Measurements from ENCODE around the gene RNF111.

RNF111 gene

DNA sequence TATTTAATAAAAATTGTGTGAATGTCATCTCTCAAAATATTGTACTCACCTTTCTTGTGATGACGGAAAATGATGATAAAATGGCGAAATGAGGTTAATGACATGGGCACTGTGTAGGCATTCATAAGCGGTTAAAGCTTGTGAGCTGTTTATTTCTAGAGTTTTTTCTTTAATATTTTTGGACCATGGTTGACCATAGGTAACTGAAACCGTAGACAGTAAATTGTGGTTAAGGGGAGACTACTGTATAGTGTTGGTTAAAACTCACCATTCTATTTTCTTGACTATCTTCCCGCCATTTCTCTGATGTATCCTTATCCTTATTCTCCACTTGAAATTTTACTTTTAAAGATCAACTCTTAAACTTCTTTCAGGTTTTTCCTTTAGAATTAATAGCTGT lies 14.5 kb downstream of the RNF111 start:
- no peak for DNase-seq

DNA sequence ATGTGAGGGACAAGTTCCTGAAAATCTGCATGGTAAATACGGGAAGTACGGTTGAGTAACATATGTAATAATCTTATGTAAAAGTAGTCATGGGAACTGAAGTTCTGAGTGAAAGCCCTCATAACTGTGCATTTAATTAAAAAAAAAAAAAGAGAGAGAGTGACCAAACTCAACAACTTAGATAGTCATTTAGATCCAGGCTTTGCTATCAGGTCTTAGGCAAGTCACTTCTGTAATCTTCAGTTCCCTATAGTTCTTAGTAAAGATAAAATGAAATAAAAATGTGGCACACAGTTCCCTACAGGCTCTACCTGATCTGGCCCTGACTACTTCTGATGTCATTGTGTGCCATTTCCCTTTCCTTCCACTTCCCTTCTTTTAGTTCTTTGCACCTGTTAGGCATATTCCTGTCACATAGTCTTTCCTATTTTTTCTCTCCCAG lies 15.0 kb downstream of the RNF111 start:
- no peak for DNase-seq

DNA sequence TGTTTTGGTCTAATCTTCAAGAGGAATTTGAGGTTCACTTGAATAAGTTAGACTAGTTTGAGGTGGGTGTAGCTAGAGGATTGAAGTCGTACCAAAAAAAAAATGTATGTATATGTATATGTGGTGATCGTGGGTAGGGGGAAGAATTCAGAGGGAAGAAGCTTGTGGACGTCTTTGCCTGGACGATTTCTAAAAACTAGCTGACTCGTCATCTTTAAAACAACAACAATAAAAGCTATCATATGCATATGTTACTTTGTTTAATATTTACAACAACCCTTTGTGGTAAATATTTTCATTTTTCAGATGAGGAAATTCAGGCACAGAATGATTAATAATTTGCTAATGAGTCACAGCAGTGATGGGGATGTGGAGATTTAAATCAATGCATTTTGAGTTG lies 18.1 kb downstream of the RNF111 start:
- no peak for DNase-seq

DNA sequence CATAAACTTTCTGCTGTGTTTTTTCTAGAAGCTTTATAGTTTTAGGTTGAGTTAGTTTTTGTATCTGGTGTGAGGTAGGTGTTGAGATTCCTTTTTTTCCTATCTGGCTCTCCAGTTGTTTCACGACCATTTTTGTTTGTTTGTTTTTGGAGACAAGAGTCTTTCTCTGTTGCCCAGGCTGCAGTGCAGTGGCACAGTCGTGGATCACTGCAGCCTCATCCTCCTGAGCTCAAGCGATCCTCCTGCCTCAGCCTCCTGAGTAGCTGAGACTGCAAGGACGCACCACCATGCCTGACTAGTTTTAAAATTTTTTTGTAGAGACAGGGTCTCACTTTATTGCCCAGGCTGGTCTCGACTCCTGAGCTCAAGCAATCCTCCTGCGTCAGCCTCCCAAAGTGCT lies 20.6 kb downstream of the RNF111 start:
- no peak for DNase-seq

DNA sequence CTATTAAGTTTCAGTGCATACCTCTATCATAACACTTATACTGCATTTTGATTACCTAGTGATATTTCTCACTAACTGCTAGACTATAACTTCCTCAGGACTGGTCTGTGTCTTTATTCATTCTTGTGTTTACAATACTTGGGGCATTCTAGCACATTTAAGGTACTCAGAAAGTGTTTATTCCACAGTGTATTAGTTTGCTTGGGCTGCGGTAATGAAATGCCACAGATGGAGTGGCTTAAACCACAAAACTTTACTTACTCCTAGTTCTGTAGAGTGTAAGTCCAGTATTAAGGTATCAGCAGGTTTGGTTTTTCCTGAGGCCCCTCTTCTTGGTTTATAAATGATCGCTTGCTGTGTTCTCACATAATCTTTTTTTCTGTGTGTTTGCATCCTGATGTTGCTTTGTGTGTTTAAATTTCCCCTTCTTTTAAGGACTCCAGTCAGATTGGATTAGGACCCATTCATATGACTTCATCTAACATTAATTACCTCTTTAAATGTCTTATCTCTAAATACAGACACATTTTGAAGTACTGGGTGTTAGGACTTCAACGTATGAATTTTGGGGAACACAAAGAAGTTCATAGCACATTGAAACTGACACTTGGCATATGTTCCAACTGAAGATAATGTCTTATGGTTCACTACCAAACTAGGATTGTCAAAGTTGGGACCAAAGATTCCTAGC lies 23.9 kb downstream of the RNF111 start:
- no peak for DNase-seq

DNA sequence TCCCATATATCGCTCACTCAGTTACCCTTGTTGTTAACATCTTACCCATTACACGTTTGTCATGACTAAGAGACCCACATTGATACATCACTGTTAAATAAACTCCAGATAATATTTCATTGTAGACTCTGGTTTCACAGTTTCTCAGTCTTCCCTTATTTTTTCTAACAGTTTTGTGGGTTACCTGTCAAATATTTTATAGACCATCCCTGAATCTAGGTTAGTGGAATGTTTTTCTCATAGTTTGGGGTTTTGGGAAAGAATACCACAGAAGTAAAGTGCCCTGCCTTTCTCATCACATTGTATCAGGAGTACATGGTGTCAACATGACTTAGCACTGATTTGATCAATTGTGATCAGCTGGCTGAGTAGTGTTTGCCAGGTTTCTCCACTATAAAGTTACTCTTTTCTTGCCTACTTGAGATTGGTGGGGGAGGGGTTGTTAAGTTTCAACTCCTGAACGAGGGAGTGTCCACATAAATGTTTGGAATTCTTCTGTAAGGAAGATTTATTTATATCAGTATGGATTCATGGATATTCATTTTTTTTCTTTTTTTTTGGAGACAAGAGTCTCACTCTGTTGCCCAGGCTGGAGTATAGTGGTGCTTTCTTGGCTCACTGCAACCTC lies 25.9 kb downstream of the RNF111 start:
- DNase-seq, result no peak

DNA sequence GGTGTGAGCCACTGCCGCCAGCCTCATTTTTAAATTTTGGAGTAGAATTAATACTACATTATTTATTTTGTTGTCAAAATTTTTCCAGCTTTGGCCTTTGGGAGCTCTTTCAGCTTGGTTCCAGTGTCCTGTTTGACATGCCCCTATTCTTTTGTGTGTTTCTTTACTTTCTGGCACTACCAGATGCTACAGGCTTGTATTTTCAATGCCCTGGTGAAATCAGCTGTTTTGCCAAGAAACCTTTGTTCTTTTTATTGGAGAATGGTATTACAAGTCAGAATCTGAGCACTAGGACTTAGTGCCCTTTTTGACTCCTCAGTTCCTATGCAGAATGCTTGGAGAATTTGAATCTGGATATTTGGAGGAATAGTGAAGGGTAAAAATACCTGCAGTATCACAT lies 26.6 kb downstream of the RNF111 start:
- no peak for DNase-seq

DNA sequence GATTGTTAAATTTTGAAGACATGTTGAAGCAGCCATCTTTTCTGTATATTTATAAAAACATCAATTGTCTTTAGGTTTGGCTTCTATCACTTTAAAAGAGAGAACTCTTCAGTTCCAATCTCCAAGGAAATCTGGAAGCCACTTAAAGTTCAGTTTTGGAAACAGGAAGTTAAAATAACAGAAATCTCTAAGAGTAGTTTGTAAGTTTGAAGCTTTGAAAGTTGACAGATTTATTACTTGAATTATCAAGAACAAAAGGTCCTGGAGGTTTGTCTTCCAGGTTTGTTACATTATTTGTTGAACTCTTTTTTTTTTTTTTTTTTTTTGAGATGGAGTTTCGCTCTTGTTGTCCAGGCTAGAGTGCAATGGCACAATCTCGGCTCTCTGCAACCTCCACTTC lies 30.0 kb downstream of the RNF111 start:
- DNase-seq, result no peak

DNA sequence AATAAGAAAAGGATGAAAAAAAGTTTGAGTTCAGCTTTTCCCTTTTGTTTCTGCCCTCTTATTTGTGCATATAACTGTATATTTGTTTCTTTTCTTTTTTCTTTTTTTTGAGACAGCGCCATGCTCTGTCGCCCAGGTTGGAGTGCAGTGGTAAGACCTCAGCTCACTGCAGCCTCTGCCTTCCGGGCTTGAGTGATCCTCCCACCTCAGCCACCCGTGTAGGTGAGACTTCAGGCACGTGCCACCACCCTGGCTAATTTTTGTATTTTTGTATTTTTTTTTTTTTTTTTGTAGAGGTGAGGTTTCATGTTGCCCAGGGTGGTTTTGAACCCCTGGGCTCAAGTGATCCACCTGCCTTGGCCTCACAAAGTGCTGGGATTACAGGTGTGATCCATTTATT lies 31.4 kb downstream of the RNF111 start:
- no peak for DNase-seq

DNA sequence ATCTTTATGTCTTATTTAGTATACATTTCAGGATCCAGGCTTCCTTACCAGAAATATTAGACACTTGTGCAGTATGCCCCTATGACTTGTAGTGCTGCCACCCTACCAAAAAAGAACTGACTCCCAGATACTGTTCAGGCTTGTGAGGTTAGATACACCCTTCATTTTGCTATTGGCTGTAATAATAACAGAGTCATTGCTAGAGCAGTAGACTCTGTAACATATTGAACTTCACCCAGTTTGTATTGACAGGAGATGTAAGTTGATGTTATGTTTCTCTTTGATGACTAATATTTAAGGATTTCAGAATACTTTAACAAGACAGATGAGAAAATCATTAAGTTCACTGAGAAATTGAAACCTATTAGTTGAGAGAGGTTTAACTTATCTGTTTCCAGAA lies 32.9 kb downstream of the RNF111 start:
- DNase-seq, result no peak

DNA sequence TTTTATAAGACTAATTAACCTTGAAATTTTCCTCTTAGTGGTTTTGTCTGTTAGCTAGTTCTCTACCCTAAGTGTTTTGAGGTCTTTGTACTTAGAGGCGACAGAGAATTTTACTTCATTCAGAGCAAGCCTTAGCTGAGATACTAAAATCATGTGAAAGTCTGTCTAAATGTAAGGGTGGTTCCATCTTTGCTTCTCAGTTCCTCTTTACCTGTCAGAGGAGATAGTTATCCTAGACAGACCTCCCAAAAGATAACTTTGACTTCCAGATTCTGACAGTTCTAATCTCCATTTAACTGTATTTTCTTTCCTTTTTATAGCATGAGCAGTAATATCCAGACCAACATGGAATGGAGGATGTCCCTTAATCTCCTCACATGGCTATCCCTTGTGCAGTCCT lies 34.7 kb downstream of the RNF111 start:
- DNase-seq, result no peak

DNA sequence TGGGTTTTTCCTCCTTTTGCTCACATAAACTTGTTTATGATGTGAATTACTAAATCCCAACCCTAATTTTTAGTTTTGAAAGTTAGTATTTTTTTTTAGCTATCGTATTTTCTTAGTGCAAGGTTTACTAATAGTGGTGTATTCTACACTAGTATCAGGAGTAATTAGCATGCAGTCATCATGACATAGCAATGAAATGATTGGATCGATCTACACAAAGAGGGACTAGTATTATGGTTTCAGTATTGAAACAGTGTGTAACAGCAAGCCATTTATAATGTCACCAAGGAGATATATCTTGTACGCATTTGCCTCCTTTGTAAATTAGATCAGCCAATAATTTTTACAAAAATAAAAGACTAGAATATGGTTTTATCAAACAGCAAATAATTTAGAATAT lies 38.7 kb downstream of the RNF111 start:
- no peak for DNase-seq

DNA sequence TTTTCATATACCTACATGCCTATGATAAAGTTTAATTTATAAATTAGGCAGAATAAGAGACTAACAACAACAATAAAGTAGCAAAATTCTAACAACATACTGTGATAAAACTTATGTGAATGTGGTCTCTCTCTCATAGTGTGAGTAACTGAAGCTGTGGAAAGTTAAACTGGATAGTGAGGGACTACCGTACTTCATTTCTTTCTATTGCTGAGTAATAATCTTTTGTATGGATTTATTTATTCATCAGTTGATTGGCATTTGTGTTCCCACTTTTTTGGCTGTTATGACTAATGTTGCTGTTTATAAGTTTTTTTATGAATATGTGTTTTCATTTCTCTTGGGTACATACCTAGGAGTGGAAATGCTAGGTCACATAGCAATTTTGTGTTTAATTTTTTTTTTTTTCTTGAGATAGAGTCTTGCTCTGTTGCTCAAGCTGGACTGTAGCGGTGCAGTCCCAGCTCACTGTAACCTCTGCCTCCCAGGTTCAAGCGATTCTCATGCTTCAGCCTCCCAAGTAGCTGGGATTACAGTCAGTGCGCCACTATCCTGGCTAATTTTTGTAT lies 41.0 kb downstream of the RNF111 start:
- no peak for DNase-seq

DNA sequence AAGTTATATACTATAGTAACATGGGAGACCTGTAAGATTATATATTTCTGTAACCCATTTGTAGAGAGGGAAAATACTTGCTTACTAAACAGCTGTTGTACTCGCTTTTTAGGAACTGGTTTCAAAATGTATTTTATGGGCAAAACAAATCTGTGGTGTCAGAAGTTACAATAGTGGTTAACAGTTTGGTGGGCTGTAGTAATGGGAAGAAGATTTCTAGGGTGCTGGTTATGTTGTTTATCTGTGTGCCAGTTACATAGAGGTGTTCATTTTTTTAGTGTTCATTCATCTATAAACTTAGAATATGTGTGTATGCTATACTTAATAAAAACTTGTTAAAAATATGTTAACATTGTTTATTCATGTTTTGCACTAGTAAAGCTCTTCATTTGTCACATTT lies 42.1 kb downstream of the RNF111 start:
- no peak for DNase-seq

DNA sequence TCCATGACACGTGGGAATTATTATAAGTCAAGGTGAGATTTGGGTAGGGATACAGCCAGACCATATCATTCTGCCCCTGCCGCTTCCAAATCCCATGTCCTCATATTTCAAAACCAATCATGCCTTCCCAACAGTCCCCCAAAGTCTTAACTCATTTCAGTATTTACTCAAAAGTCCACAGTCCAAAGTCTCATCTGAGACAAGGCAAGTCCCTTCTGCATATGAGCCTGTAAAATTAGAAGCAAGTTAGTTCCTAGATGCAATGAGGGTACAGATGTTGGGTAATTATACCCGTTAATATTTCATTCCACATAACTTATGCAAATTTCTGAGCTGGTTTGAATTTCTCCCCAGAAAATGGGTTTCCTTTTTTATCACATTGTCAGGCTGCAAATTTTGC lies 47.7 kb downstream of the RNF111 start:
- DNase-seq, result no peak

DNA sequence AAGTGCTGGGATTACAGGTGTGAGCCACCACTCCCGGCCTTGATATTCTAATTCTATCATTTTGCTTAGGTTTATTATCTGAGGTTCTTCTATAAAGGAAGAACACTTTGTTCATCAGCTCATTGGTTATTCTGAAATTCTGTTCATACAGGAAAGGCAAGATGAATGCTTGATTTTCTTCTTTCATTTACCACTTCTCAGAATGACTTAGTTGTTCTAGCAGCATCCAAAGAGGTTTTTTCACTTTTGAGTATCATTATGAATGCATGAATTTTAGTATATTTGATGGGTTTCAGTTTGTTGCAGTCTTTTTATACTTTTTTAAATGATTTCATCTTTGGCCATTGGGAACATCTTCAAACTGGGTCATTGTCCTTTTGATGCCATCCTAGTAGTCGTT lies 51.8 kb downstream of the RNF111 start:
- DNase-seq, result no peak

DNA sequence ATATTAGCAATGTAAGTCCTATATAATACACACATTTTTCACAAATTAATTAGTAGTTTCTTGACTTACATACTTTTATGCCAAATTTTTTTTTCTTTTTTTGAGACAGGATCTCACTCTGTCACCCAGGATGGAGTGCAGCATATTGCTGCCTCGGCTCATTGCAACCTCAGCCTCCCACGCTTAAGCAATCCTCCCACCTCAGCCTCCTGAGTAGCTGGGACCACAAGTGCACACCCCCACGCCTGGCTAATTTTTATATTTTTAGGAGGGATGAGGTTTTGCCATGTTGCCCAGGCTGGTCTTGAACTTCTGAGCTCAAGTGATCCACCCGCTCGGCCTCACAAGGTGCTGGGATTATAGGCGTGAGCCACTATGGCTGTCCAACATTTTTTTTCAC lies 54.6 kb downstream of the RNF111 start:
- no peak for DNase-seq

DNA sequence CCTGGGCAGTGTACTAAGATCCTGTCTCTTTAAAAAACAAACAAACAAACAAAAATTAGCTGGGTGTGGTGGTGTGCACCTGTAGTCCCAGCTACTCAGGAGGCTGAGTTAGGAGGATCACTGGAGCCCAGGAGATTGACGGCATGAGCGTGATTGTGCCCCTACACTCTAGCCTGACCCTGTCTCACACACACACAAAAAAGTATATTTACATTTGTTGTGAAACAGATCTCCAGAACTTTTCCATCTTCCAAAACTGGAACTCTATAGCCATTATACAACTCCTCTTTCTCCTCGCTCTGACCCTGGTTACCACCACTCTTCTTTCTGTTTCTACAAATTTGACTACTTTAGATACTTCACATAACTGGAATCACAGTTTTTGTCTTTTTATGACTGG lies 61.4 kb downstream of the RNF111 start:
- DNase-seq, result no peak

DNA sequence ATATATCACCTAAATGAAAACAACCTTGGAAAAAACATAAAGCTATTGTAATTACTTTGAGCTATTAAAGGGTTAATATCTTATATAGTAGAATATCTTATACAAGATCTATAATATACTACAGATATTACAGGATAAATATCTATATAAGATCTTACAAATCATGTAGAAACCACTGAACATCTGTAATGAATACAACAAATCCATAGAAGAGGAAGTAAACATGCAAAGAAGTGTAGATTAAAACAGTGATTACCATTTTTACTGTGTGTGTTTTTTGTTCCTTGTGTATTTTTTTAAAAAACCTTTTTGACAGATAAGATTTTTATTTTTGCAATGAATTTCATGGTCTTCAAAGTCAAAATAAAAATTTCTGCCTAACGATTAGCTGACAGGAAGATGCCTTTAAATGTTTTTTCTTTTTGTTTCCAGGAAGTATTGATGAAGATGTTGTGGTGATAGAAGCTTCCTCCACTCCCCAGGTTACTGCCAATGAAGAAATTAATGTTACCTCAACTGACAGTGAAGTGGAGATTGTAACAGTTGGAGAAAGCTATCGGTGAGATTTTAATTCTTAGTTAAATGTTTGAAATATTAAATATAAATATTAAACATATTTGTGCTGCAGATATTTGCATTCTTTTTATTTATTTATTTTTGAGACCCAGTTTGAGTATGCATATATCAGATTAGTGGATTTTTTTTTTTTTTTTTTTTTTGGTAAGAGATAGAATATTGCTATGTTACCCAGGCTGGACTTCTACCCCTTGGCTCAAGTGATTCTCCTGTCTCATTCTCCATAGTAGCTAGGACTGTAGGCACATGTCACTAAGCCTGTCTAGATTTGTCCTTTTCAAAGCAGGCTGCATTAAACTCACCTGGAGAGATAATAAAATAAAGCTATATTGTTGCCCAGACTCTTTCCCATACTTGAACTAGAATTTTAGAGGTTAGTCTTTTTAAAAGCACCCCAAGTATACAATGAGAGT lies 64.7 kb downstream of the RNF111 start:
- DNase-seq, result no peak

DNA sequence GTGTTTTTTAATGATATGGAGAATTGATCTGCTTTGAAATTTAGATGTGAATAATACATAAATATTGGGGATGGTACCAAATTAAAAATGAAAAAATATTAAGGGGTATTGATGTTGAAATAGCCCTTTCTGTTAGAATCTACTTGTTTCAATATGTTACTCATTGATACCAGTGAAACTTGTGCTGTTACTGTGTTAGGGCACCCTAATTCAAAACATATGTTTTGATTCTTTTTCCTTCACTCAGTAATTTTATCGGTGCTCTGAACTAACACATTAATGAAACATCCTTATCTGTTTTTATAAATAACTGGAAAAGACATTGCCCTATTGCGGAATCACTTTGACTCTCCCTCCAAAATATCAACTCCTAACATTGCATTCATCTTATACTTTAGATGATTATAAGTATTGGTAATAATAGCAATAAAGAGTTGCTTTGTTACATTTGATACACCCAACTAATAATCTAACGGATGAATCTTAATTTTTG lies 65.5 kb downstream of the RNF111 start:
- no peak for DNase-seq

DNA sequence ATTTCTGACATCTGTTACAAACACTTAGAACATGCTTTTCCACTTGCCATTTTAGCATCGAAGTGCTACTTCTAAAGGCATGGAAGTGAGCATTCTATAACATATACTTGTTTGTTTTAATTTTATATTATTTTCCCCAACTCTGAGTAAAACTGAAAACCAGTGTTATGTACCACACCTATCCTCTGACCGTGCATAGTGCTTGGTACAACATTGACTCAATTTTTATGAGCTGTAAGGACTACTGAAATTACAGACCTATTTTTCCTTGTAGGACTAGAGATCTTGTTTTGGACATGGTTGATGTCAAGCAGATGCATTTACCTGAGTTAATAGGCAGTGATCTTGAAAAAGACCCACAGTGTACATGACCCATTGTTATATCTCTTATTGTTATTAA lies 66.0 kb downstream of the RNF111 start:
- no peak for DNase-seq

DNA sequence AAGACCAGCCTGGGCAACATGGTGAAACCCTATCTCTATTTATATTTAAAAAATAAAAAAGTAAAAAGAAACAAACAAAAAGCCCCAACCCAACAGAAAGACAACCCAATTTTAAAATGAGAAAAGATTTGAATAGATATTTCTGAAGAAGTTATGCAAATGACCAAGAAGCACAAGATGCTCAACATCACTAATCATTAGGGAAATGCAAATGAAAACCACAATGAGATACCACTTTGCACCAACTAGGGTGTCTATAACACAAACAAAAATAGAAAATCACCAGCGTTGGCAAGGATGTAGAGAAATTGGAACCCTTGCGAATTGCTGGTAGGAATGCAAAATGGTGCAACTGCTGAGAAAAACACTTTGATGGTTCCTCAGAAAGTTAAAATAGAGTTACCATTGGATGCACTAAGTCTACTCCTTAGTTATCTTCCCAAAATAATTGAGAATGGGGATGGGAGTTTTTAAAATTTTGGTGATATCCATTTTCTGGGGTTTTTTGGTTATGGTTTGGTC lies 71.7 kb downstream of the RNF111 start:
- no peak for DNase-seq

DNA sequence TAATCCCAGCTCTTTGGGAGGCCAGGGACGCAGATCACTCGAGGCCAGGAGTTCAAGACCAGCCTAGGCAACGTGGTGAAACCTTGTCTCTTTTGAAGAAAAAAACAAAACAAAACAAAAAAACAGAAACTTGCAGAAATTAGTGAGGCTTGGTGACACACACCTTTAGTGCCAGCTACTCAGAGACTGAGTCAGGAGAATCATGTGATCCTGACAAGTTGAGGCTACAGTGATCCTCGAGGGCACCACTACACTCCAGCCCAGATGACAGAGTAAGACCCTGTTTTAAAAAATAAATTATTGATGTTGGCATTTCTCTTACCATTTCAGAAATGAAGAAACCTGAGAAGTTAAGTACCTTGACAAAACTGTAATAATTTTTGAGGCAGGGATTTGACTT lies 72.9 kb downstream of the RNF111 start:
- DNase-seq, result no peak

Data from activated T-cell treated with anti-CD3 and anti-CD28 coated beads, Interleukin-2, amount 50 U/mL, for 48 hours (primary cell).